T-helper 22 cell (primary cell): ENCODE results near the gene EDAR.

Source experiments
- DNase-seq: peaks from one replicate; pipeline ENCODE4 v3.0.0-alpha.2; 2020; ENCODE audit warnings: low read depth

The EDAR gene

GRCh38 chr2:108940156-108940555 lies 48.9 kb downstream of the EDAR start:
- no peak for DNase-seq

GRCh38 chr2:108938077-108938710 lies 50.8 kb downstream of the EDAR start:
- DNase-seq: no peak

- no peak for DNase-seq
Measured at GRCh38 chr2:108937367-108938017, 51.5 kb downstream of the EDAR start.

GRCh38 chr2:108936866-108937265 lies 52.2 kb downstream of the EDAR start:
- DNase-seq: no peak

- DNase-seq: no peak
Measured at GRCh38 chr2:108936076-108936864, 52.8 kb downstream of the EDAR start.

- no peak for DNase-seq
Measured at GRCh38 chr2:108935271-108935741, 53.7 kb downstream of the EDAR start.

GRCh38 chr2:108934583-108935245 lies 54.3 kb downstream of the EDAR start:
- DNase-seq: no peak

GRCh38 chr2:108934151-108934550 lies 54.9 kb downstream of the EDAR start:
- DNase-seq: no peak

GRCh38 chr2:108933691-108934117 lies 55.3 kb downstream of the EDAR start:
- no peak for DNase-seq

- DNase-seq: no peak
Measured at GRCh38 chr2:108932736-108933332, 56.2 kb downstream of the EDAR start.

GRCh38 chr2:108931372-108931771 lies 57.6 kb downstream of the EDAR start:
- DNase-seq: no peak

- DNase-seq: no peak
Measured at GRCh38 chr2:108929807-108930425, 59.1 kb downstream of the EDAR start.

- no peak for DNase-seq
Measured at GRCh38 chr2:108928660-108929377, 60.2 kb downstream of the EDAR start.

GRCh38 chr2:108927936-108928659 lies 60.9 kb downstream of the EDAR start:
- no peak for DNase-seq

- DNase-seq: no peak
Measured at GRCh38 chr2:108927405-108927804, 61.6 kb downstream of the EDAR start.

- DNase-seq: no peak
Measured at GRCh38 chr2:108926561-108927380, 62.2 kb downstream of the EDAR start.

- no peak for DNase-seq
Measured at GRCh38 chr2:108925735-108926134, 63.3 kb downstream of the EDAR start.

- no peak for DNase-seq
Measured at GRCh38 chr2:108925286-108925685, 63.7 kb downstream of the EDAR start.

GRCh38 chr2:108924580-108925251 lies 64.3 kb downstream of the EDAR start:
- DNase-seq: no peak
